CD4-positive, alpha-beta T cell (primary cell): ENCODE results near the gene CACNA1B. TPM values are rescaled to one million over a fixed set of nuclear protein-coding genes. Genes with fewer than 3 reads are reported as not detected.

Experiments
- ATAC-seq: fragments of 200-7000 bp; cut with Tn5 transposase; one replicate; pipeline ENCODE4 v1.10.0; 2022; ENCODE audit warnings: mild to moderate bottlenecking; ENCODE audit not compliant: poor library complexity
- CTCF ChIA-PET: fragments of 350-600 bp; sonication (Branson Sonifier 250); formaldehyde crosslinking; loops from one replicate; lab custom pipeline; 2021; ENCODE audit warnings: antibody characterized with exemption, inconsistent platforms; lab: Charles Lee
- POLR2A ChIA-PET: fragments of 350-600 bp; sonication (Branson Sonifier 250); formaldehyde crosslinking; loops from one replicate; lab custom pipeline; 2021; ENCODE audit warnings: antibody characterized with exemption, inconsistent platforms; lab: Charles Lee
- DNase-seq, 14 experiments: peaks; one replicate each; pipeline ENCODE4 v3.0.0-alpha.2; 2013 to 2020; ENCODE audit warnings: mixed read lengths in 2 of 14
- H3K27ac ChIP-seq, 2 donors: one replicate each; pipeline versions ENCODE4 v1.5.1 to v1.7.0; 2013; ENCODE audit warnings: low read length in 2 of 2, low read depth in 1 of 2, mild to moderate bottlenecking in 1 of 2
- H3K27me3 ChIP-seq, 2 experiments: 1 replicate in 1 of 2; 2 replicates in 1 of 2; pipeline versions ENCODE4 v1.6.1 to v1.7.0; 2013; ENCODE audit warnings: low read length in 2 of 2, control low read depth in 1 of 2, mild to moderate bottlenecking in 1 of 2, moderate library complexity in 1 of 2; ENCODE audit not compliant: insufficient read depth in 2 of 2, control insufficient read depth in 1 of 2
- H3K36me3 ChIP-seq: one replicate; pipeline ENCODE4 v1.6.1; 2013; ENCODE audit warnings: low read length, control low read depth; ENCODE audit not compliant: insufficient read depth
- H3K4me1 ChIP-seq: one replicate; pipeline ENCODE4 v1.6.1; 2013; ENCODE audit warnings: low read length, control low read depth; ENCODE audit not compliant: insufficient read depth
- H3K4me3 ChIP-seq: one replicate; pipeline ENCODE4 v1.5.1; 2013; ENCODE audit warnings: mild to moderate bottlenecking, low read length, moderate library complexity
- H3K9me3 ChIP-seq, 2 experiments: 1 replicate in 1 of 2; 2 replicates in 1 of 2; pipeline versions ENCODE4 v1.6.1 to v1.7.0; 2013; ENCODE audit warnings: low read length in 2 of 2, mild to moderate bottlenecking in 2 of 2, control low read depth in 1 of 2, moderate library complexity in 1 of 2; ENCODE audit not compliant: control insufficient read depth in 1 of 2, insufficient read depth in 1 of 2
- H3K27ac Mint-ChIP-seq: one replicate; pipeline ENCODE4 v1.8.0; 2020; ENCODE audit warnings: mixed read lengths
- H3K27me3 Mint-ChIP-seq: one replicate; pipeline ENCODE4 v1.8.0; 2021; ENCODE audit warnings: mixed read lengths
- H3K36me3 Mint-ChIP-seq: one replicate; pipeline ENCODE4 v1.8.0; 2021; ENCODE audit warnings: low read depth, mixed read lengths
- H3K4me1 Mint-ChIP-seq: one replicate; pipeline ENCODE4 v1.8.0; 2021; ENCODE audit warnings: low read depth, mixed read lengths
- H3K4me3 Mint-ChIP-seq: one replicate; pipeline ENCODE4 v1.8.0; 2020; ENCODE audit warnings: mild to moderate bottlenecking, mixed read lengths
- H3K9me3 Mint-ChIP-seq: one replicate; pipeline ENCODE4 v1.8.0; 2020; ENCODE audit warnings: mixed read lengths
- intact Hi-C, 2 experiments: fragments of 100-400 bp; cut with DNase I in 1 of 2; cut with micrococcal nuclease in 1 of 2; formaldehyde crosslinking; loops; one replicate each; pipeline versions ENCODE4 v1.15.1 to v1.9.0; 2023 to 2025; cut with DNase I, micrococcal nuclease
- total RNA-seq, 174 experiments: library from RNA in 2 of 174; stranded (reverse) in 2 of 174; gene quantifications; one replicate each; pipeline ENCODE4 v1.2.3 and lab custom pipeline; 2021 to 2026
- TF ChIP-seq, protein P1 (sequence below): fragments of 200-600 bp; IDR thresholded peaks from one replicate; pipeline ENCODE4 v1.8.0; 2022; ENCODE audit warnings: antibody characterized with exemption, mild to moderate bottlenecking

Gene CACNA1B
- total RNA-seq, 2 experiments from 2014 or later = not detected

DNA sequence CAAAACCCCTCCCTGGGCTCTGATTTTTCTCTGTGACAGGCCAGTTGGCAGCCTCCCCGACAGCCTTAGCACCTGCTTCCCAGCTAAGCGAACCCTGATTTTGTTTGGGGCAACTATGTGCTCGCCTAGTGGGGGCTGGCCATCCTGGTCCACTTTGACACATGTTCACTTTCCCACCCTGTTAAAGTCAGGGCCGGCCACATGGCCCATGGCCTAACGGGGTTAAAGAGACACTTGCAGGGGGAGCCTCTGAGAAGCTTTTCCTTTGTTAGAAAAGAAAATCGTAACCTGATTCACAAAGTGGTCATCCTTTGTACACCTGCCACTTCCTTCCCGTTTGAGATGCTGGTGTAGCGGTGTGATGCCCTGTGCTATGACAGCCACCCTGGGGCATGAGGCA lies 1.3 kb upstream of the CACNA1B start:
- TF ChIP-seq, protein P1, sequence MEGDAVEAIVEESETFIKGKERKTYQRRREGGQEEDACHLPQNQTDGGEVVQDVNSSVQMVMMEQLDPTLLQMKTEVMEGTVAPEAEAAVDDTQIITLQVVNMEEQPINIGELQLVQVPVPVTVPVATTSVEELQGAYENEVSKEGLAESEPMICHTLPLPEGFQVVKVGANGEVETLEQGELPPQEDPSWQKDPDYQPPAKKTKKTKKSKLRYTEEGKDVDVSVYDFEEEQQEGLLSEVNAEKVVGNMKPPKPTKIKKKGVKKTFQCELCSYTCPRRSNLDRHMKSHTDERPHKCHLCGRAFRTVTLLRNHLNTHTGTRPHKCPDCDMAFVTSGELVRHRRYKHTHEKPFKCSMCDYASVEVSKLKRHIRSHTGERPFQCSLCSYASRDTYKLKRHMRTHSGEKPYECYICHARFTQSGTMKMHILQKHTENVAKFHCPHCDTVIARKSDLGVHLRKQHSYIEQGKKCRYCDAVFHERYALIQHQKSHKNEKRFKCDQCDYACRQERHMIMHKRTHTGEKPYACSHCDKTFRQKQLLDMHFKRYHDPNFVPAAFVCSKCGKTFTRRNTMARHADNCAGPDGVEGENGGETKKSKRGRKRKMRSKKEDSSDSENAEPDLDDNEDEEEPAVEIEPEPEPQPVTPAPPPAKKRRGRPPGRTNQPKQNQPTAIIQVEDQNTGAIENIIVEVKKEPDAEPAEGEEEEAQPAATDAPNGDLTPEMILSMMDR = no peak
- H3K27me3 ChIP-seq = peaks cover 21 to 34% of the 10 kb centered on the region in 2 experiments
- H3K27ac ChIP-seq = no peak overlapping the region
- ATAC-seq = no peak
- peaks cover 46% of the 10 kb centered on the region for H3K27me3 Mint-ChIP-seq
- peaks cover 4% of the 10 kb centered on the region for H3K4me1 Mint-ChIP-seq
- peaks cover 0 to 33% of the 10 kb centered on the region in 2 experiments for H3K9me3 ChIP-seq
- ChIA-PET CTCF (no interaction called here), POLR2A (no interaction called here)
- intact Hi-C loops = no loop called here
- no peak overlapping the region for H3K4me3 ChIP-seq
- no peaks in the 10 kb centered on the region for H3K36me3 ChIP-seq
- H3K4me3 Mint-ChIP-seq = peak overlapping the region; percentile 38
- H3K27ac Mint-ChIP-seq = no peak overlapping the region
- H3K36me3 Mint-ChIP-seq = no peaks in the 10 kb centered on the region
- no peaks in the 10 kb centered on the region for H3K4me1 ChIP-seq
- no peaks in the 10 kb centered on the region for H3K9me3 Mint-ChIP-seq
- no peak for DNase-seq

DNA sequence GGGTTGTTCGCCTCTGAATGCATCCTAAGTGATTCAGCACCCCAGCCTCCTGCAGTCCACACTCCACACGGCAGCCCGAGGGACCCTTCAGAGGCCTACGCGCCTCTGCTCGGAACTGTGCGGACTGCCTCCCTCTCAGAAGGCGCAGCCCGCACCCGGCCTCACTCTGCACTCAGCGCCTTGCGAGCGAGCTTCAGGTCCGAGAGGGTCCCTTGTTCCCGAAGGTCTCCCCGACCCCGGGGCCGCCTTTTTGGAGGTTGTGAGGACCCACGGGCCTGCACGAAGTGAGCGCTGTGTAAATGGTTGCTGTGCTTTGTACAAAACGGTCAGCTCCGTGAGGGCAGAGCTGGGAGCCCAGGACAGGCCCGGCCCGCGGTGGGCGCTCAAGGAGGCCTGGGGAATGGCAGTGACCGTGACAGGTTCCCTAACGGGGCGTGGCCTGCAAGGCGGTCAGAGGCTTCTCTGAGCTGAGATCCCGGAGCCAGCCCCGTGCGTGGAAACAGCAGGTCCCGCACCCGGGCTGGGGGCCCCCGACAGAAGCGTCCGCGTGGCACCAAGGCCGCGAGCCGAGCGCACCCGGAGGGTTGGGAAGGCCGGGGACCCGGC lies 698 bp upstream of the CACNA1B start:
- peaks cover 50% of the 10 kb centered on the region for H3K27me3 Mint-ChIP-seq

DNA sequence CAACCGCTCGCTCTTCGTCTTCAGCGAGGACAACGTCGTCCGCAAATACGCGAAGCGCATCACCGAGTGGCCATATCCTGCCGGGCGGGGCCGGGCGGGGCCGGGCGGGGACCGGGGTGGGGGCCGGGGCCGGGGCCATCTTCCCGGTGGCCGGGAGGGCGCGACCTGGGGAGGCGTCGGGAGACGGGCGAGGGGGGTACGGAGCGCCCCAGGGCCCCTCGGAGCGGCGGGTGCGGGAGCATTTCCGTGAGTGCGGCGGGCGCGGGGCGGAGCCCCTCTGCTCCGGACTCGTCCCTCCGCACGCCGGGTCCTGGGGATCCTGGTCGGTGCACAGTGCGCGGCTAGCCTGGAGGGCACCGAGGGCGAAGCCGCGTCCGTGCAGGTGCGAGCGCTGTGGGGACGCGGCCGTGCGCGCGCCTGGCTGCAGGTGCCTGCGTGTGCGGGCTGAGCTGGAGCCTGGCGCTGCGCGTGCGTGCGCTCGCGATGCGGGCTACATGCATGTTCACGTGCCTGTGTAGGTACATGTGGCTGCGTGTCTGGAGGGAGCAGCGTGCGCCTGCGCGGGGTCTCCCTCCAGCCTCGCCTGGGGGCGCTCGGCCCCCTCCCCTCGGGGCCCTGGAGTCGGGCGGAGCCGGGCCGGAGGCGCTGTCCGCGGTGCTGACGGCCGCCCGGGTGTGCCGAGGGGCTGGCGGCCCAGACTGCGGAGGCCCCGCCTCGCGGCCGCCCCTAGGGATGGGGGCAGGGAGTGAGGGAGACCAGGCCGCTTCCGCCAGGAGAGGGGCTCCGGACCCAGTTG lies 762 bp downstream of the CACNA1B start:
- ChIA-PET POLR2A (no interaction called here), CTCF (no interaction called here)
- H3K9me3 Mint-ChIP-seq = no peaks in the 10 kb centered on the region
- H3K4me1 Mint-ChIP-seq = peaks cover 4% of the 10 kb centered on the region
- peaks cover 21 to 34% of the 10 kb centered on the region in 2 experiments for H3K27me3 ChIP-seq
- DNase-seq = peak in 4 of 14 experiments; percentile 12 to 52 (median 34)
- no peak overlapping the region for H3K27ac Mint-ChIP-seq
- no peaks in the 10 kb centered on the region for H3K4me1 ChIP-seq
- H3K36me3 Mint-ChIP-seq = no peaks in the 10 kb centered on the region
- H3K9me3 ChIP-seq = peaks cover 0 to 33% of the 10 kb centered on the region in 2 experiments
- TF ChIP-seq, protein P1 = no peak
- no peak overlapping the region for H3K27ac ChIP-seq
- intact Hi-C loops = no loop called here
- peak; percentile 32 for ATAC-seq
- peaks cover 50% of the 10 kb centered on the region for H3K27me3 Mint-ChIP-seq
- no peak overlapping the region for H3K4me3 ChIP-seq
- H3K4me3 Mint-ChIP-seq = no peak overlapping the region
- no peaks in the 10 kb centered on the region for H3K36me3 ChIP-seq

More for the DNA sequence above, 698 bp upstream of the CACNA1B start:
- Mint-ChIP-seq H3K4me3 (no peak overlapping the region), H3K36me3 (no peaks in the 10 kb centered on the region), H3K27ac (no peak overlapping the region), H3K9me3 (no peaks in the 10 kb centered on the region), H3K4me1 (peaks cover 4% of the 10 kb centered on the region)
- intact Hi-C loops = no loop called here
- ChIA-PET CTCF (no interaction called here), POLR2A (no interaction called here)
- Histone ChIP-seq H3K27ac (no peak overlapping the region), H3K4me1 (no peaks in the 10 kb centered on the region), H3K4me3 (no peak overlapping the region), H3K36me3 (no peaks in the 10 kb centered on the region), H3K9me3 (peaks cover 0 to 33% of the 10 kb centered on the region in 2 experiments), H3K27me3 (peaks cover 21 to 34% of the 10 kb centered on the region in 2 experiments)
- DNase-seq = no peak
- no peak for ATAC-seq
- TF ChIP-seq, protein P1 = no peak
